NOMO-1 treated with DMSO at 0.1 percent for 48 hours (cell line): ENCODE results near the gene TMEM116.
"Not testable (repeated sequence)": the region's sequence is repeated elsewhere in the genome, so short reads cannot be mapped to it uniquely, and the experiment has no call there.

Experiments used
- DNase-seq: peaks from one replicate; lab custom pipeline; 2025; ENCODE audit not compliant: unreplicated experiment; lab: John Stamatoyannopoulos, UW

TMEM116 gene

DNA sequence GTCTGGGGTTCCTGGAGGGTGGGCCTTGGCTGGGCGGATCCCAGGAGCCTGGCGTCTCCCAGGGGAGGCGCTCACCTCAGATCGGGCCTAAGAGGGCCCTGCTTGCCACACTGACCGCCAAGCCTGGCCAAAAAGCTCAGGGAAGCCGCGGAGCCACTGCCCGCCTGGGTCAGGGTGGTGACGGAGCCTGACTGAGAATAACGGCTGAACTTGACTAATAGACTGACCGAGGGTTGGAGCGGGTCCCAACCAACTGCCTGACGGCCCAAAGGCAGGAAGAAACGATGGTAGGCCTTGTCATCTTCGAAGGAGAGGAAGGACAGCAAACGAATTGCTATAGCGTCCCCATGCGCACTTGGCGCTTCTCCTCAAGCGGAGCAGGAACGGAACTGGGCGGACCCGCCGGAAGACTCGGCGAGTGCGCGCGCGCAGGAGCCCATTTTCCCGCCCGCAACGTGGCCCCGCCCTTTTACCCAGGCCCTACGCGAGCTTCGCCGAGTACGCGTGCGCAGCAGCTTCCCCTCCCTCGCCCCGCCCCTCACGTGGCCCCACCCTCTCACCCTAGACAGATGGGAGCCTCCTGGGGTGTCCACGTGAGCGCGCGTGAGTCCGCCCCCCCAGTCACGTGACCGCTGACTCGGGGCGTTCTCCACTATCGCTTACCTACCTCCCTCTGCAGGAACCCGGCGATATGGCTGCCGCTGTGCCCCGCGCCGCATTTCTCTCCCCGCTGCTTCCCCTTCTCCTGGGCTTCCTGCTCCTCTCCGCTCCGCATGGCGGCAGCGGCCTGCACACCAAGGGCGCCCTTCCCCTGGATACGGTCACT lies at the start of gene TMEM116, which contains the start of gene ERP29:
TSS of gene TMEM116 (minus strand) at position 391 of the 826 bp plus-strand sequence. CDS start 7,895 bp downstream, outside the sequence.
TSS of gene ERP29 (plus strand) at position 652 of the 826 bp plus-strand sequence. CDS start at position 692, 40 bp downstream.
- peak; percentile 98 for DNase-seq

DNA sequence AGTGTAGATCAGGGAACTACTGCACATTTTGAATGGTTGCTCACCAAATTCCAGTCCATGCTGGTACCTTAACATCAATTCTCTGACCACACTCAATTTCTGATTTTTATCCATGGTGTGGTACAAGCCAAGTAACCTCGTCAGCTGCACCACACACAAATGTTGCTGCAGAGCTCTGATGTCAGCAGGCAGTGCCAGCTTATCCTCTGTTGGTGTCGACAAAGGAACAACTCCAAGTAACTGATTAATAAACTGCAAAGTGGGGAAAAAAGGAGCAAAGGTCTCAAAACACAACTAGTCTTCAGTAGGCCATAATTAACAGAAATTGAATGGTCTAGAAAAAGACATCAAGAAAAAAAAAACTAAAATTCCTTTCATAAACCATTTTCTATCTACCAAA lies 48.2 kb upstream of the TMEM116 start:
- DNase-seq, result no peak

DNA sequence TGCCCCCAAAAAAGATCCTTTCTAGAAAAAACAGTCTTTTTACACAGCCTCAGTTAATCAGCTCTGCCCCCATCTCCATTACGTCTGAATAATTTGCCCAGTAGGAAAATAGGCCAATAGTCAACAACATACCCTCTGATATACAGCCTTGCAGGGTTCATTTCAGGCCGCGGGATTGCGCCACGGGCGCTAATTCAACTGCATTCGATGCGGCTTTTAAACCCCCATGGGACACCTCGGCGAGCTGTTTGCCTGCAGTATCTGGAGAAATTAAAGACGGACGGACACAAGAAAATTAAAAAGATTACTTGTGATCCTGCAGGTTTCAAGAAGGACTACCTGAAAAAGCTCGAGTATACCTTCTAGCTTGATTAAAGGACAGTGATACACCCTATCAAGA lies 36.4 kb upstream of the TMEM116 start:
- no peak for DNase-seq

GRCh38 chr12:112046003-112046402 lies 33.0 kb upstream of the TMEM116 start:
- DNase-seq, result no peak

DNA sequence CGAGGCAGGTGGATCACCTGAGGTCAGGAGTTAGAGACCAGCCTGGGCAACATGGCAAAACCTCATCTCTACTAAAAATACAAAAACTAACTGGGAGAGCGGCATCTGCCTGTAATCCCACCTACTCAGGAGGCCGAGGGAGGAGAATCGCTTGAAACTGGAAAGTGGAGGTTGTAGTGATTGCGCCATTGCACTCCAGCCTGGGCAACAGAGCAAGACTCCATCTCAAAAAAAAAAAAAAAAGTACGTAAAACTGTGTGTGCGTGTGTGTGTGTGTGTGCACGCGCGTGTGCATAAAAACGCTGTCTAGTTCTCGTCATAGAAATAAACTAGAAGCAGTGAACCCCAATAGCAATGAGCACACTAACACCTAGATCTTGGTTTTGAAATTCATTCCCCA lies 23.6 kb upstream of the TMEM116 start:
- DNase-seq, result not testable (repeated sequence)

- no peak for DNase-seq
Observed at GRCh38 chr12:112035219-112035785, 22.3 kb upstream of the TMEM116 start.

DNA sequence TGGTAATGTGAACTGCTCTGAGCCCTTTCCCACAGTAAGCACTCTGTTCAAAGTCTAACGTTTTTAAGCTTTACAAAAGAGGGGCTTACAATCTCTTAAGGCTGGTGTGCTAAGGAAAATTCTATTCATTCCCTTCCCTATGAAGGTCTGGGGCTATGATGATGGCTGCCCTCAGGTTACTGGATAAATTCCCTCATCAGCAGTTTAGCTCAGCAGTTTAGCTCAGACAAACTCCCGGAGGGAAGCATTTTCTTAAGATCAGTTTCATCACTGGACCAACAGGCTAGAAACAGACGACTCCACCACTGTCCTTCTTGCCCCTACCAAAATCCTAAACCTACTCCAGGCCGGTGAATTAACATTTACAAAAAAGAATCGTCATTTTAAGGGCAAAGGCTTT lies 19.3 kb upstream of the TMEM116 start:
- DNase-seq, result no peak

- no peak for DNase-seq
Observed at GRCh38 chr12:112031472-112031871, 18.5 kb upstream of the TMEM116 start.

DNA sequence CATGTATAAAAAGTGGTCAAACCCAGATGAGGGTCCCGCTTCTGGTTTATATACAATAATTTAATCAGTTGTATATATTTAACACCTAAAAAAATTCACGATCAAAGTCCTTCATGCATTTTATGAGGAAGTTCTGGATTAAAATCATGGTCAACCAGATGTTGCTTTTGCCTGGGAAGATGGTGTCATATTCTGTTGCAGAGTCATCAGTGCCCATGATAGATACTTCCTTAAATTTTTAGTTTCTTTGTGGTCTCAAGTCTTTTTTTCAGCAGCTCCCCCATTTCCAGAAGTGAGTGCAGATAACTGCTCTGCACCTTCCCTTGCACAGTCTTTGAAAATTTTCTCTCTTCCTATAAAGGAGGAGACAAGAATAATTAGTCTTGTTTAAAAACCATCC lies 16.3 kb upstream of the TMEM116 start:
- peak; percentile 80 for DNase-seq

- no peak for DNase-seq
Observed at GRCh38 chr12:112025808-112026375, 12.9 kb upstream of the TMEM116 start.

- DNase-seq, result no peak
Observed at GRCh38 chr12:112023759-112024396, 10.9 kb upstream of the TMEM116 start.

DNA sequence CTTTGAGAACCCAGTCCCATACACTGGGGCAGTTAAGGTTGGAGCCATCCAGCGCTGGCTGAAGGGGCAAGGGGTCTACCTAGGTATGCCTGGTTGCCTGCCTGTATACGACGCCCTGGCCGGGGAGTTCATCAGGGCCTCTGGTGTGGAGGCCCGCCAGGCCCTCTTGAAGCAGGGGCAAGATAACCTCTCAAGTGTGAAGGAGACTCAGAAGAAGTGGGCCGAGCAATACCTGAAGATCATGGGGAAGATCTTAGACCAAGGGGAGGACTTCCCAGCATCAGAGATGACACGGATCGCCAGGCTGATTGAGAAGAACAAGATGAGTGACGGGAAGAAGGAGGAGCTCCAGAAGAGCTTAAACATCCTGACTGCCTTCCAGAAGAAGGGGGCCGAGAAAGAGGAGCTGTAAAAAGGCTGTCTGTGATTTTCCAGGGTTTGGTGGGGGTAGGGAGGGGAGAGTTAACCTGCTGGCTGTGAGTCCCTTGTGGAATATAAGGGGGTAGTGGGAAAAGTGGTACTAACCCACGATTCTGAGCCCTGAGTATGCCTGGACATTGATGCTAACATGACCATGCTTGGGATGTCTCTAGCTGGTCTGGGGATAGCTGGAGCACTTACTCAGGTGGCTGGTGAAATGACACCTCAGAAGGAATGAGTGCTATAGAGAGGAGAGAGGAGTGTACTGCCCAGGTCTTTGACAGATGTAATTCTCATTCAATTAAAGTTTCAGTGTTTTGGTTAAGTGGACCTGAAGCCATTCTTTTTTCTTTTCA lies 9.5 kb upstream of the TMEM116 start:
- DNase-seq, result no peak

DNA sequence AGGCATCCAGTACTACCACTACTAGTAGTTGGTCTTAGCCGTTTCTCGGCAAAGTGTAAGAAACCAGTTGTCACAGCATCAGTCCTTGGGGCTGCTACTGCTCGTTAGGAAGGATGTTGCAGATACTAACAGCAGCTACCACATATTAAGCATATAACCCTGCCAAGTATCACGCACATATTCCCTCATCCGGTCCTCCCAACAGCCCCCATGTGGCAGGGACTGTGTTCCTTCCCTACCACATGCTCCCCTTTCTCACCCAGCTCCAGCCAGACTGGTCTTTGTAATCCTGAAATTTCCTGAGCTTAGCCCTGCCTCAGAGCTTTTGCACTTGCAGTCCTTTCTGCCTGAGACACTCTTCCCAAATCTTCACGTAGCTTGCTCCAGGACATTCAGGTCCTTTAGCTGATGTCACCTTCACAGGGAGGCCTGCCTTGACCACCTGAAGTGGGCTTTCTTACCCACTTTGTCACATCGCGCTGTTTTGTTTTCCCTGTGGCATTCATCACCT lies 8.0 kb upstream of the TMEM116 start:
- no peak for DNase-seq

DNA sequence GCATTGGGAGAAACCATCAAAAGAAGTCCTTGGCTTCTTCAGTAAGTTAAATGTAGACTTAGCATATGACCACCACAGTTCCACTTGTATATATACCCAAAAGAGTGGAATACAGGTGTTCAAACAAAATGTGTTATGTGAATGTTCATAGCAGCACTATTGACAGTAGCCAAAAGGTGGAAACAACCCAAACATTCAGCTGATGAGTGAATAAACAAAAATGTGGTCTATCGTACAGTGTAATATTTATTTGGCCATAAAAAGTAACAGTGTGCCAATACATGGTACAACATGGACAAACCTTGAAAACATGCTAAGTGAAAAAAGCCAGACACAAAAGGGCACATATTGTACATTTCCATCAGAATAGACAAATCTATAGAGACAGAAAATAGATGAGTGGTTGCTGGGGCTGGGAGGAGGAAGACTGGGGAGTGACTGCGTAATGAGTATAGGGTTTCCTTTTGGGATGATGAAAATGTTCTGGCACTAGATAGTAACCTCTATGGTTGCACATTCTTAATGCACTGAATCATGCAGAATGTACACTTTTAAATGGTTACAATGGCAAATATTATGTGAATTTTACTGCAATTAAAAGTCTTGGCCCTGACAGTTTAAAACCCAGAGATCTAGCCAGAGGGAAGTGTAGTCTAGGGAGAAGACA lies 5.7 kb upstream of the TMEM116 start:
- no peak for DNase-seq

DNA sequence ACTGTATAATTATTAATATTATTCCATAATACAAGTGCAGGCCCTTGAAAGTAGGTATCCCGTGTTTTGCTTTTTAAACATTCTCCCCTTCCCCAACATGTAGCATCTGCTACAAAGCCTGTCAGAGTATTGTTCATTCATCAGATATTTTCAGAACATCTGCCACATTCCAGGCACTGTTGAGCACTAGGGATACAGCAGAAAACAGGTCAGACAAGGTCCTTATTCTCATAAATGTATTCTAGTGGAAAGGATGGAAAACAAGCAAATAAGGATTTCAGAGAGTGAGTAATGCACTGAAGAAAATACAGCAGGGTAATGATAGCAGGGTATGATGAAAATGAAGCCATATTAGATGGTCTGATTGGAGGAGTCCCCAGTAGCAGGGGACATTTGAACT lies 4.1 kb upstream of the TMEM116 start:
- no peak for DNase-seq

DNA sequence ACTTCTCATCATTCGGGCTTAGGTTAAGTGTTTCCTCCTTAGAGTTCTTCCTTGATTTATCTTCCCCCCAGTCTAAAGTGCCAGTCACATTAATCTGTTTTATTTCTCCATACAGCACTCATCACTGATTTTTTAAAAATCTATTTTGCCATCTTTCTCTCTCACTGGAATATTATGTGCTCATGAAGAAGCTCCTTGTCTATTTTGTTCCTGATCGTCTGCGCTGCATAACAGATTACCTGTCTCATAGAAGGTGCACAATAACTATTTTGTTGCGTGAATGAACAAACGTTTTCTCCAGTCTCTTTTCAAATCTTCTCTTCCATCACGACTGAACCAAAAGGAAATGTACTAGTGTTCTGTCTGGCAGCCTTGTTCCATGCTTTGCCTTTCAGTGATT lies 3.0 kb upstream of the TMEM116 start:
- DNase-seq, result no peak

DNA sequence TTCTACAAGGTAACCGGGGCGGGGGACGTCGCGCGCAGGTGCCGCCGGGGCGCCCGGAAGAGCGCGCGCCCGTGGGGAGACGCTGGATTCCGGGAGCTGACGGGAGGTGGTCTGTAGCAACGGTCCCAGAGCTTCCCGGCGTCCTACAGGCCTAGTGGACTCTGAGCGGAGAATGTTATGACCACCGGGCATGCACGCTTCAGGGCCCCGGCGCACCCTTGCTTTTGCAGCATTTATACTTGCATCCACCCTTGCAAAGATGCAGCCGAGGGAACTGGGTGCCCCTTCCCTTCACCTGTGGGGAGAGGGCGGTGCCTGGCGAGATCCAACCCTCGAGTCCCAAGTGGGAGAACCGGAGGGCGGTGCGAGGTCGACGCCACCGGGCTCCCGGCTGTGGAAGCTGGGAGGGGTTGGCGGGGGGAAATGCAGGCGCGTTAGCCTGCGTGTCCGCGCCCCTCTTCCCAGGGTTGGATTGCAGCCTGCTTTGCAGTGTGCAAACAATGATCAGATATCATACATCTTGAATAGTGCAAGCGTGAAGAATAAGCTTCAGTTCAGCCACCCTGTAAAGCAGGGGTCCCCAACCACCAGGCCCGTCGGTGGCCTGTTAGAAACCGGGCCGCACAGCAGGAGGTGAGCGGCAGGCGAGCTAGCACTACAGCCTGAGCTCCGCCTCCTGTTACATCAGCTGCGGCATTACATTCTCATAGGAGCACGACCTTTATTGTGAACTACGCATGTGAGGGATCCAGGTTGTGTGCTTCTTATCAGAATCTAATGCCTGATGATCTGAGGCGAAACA lies 837 bp upstream of the TMEM116 start:
- DNase-seq, result peak; percentile 75

- DNase-seq, result no peak
Observed at GRCh38 chr12:112011685-112012084, 1.3 kb downstream of the TMEM116 start.
